GM19238 (cell line): ENCODE measurements around the gene CAPRIN2.

Source experiments
- DNase-seq: peaks from one replicate; pipeline ENCODE4 v3.0.0; 2011; ENCODE audit warnings: low spot score; ENCODE audit not compliant: insufficient read length

CAPRIN2 gene

DNA sequence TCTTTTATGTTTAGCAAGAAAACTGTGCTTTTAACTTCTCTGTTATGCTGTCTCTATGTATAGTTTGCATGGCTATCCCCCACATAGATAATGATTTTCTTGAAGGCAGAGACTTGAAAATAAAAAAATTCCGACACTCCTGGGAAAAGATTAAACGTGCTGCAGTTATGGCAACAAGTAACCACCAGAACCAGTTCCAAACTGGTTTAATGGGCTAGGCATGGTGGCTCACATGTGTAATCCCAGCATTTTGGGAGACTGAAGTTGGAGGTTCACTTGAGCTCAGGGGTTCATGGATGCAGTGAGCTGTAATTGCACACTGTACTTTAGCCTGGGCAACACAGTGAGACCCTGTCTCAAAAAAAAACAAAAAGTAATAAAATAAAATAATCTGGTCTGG lies 15.1 kb upstream of the CAPRIN2 start:
- DNase-seq: no peak

DNA sequence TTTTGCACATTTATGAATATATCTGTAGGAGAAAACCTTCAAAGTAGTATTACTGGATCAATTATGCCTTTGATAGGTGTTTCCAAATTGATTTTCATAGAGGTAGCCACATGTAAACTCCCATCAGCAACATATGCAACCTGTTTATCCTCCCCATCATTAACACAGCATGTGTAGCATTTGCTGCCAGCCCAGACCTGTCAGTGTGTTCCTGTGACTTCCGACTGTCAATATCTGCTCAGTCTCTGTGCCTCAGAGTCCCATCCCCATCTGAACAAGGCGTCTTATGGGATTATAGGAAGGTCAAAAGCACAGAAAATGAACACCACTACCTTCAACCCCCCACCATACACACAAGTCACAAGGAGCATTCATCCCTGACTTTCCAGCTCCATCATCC lies 9.5 kb upstream of the CAPRIN2 start:
- no peak for DNase-seq

DNA sequence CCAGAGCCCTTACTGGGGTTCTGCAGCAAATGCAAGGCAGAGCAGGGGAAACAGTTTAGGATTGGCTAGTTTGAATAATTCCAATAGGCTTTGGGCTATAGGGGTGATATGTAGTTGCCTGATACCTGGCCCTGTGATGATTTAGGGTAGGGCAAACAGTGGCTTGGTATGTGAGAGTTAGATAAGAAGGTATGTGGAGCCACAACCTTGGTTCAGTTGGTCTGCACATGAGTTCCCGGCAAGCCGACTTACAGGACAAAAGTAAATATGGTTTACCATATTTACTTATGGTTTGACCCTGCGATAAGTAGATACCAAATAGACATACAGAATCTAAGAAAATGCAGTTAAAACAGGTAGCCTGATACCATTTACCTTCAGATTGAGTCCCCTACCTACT lies 8.3 kb upstream of the CAPRIN2 start:
- DNase-seq: no peak

DNA sequence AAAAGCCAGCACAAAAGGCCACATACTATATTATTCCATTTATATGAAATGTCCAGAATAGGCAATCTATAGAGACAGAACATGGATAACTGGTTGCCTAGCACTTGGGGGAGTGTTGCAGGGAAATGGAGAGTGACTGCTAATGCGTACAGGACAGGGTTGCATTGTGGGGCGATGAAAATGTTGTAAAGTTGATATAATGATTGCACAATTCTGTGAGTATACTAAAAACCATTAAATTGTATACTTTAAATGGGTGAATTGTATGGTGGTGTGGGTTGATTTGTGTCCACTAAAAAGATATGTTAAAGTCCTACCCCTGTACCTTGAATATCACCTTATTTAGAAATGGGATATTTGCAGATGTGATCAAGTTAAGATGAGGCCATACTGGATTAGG lies 7.0 kb upstream of the CAPRIN2 start:
- DNase-seq: no peak

DNA sequence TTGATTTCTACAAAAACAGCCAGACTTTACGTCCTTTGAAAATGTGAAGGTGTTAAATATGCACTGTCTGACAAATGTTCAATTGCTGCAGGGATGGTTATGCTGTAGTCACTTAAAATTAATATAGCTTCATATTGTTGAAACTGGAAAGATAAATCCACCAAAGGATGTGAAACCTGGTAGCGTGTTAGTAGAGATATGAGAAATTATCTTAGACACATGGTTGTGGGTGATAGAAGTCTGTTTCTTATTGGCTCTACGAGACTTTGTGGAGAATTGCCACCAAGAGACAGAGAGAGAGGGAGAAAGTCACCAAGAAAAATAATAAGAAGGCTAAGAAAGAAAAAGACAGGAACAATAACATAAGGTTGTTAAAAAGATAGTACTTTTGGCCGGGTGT lies 2.6 kb upstream of the CAPRIN2 start:
- no peak for DNase-seq

DNA sequence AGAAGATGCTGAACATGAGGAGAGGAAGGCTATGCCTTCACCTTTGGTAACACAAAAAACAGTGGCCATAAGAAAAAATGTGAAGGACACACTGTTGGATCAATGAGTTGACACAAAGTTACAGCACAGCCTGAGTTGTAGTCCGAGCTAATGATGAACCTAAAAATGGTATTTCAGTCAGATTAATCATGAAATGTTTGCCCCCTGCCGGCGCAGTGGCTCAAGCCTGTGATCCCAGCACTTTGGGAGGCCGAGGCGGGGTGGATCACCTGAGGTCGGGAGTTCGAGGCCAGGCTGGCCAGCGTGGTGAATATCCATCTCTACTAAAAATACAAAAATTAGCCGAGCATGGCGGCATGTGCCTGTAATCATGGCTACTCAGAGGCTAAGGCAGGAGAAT lies 1.3 kb upstream of the CAPRIN2 start:
- DNase-seq: no peak

DNA sequence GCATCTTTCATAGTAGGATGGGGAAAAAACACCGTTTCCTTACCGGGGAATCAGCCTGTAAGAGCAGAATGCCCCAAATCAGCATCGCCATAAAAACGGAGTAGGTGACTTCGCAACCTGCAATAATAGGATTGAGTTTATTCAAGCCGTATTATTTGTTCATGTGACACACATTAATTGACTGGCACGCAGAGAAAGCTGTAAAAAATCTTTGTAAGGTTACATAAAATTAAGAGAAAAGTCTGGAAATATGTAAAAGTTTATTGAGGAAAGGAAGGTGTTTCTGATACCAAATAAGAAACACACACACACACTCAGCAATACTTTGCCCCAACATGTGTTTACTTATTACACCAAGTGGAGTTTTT lies 628 bp upstream of the CAPRIN2 start:
- no peak for DNase-seq

DNA sequence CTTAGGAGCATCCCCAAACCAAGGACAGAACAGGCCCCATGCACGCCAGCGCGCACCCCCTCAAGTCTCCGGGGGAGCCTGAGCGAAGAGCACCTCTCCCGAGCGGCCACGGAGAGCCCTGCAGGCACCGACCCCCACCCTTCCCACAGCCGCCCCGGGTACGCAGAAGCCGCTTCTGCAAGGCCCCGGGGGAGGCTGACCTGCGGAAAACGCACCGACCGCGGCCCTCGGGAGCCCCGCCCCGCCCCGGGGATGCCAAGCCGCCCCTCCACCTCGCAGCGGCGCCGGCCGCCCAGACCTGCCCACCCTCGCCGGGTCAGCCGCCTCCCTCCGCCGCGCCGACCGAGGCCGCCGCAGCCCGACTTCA lies 385 bp downstream of the CAPRIN2 start:
- DNase-seq: no peak

DNA sequence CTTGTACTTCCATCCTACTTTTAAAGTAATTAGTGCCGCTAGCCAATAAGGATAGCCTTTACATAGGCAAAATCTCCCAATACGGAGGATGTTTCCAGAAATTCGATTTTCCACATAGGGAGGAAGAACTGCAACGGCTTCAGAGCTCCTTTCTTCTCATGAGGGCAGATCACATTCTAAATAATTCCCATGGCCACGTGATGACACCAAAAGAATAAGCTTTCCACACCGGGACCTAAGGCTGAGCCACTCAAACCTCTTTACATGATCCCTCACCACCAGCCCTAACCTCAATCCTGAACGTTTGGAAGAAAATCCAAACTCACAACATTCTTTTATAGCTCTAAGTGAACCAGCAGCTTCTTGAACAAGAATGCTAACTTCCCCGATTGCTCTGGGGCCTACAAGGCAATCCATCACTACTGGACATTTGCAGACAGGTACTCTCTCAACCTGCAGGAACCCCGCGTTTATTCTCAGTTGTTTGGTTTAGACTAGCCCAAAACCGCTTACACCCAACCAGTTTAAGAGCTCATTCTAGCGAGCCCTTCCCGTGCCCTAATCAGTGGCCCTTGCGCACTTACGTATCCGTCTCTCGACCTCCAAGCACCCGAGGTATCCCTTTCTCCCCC lies 884 bp downstream of the CAPRIN2 start:
- DNase-seq: no peak

DNA sequence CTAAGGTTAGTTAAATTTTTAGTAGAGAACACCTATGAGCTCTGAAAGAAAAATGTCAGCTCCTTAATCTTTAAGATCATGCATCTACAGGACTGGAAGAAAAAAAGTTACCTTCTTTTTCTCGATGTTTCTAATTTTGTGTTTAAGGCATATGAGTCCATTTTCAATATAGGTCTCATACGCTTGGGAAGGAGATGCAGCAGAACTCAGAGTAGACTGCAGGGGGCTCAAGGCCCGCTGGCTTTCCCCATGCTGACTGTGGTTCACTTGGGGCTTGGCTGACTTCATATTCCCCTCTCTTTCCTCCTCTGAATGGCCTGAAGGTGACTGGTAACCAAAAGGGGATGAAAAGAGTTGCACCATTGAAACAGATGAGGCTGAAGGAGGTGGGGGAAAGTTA lies 1.5 kb downstream of the CAPRIN2 start:
- peak; percentile 7 for DNase-seq

DNA sequence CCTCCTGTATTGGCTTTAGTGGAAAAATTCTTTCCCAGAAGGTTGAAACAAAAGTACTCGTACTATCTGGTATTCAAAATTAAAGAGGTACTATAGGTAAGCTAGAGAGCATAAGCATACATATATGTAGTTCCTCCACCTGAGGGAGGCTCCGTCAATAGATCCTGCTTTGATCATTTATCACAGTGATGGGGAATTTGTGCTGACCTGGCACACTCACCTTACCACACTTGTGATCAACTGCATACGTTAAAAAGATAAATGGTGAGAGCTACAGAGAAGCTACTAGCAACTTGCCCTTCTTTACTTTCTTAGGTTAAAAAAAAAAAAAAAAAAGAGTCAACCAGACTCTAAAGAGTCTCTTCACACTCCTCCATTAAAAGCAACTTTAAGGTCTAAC lies 2.5 kb downstream of the CAPRIN2 start:
- DNase-seq: no peak

DNA sequence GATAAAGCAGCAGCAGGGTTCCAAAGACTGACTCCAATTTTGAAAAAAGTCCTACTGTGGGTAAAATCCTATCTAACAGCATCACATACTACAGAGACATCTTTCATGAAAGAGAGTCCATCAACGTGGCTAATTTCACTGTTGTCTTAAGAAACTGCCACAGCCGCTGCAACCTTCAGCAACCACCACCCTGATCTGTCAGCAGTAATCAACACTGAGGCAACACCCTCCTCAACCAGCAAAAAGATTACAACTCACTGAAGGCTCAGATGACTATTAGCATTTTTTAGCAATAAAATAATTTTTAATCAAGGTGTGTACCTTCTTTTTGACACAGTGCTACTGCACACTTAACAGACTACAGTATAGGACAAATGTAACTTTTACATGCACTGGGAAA lies 6.6 kb downstream of the CAPRIN2 start:
- DNase-seq: no peak

DNA sequence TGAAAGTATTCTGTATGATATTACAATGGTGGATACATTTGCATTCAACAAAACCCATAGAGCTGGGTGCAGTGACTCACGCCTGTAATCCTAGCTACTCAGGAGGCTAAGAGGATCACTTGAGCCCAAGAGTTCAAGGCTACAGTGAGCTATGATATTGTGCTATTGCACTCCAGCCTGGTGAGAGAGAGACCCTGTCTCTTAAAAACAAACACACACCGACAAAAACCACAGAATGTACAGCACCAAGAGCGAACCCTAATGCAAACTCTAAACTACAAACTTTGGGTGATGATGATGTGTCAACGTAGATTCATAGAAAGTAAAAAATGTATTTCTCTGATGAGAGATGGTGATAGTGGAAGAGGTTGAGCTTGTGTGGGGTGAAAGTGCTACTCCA lies 8.6 kb downstream of the CAPRIN2 start:
- no peak for DNase-seq

DNA sequence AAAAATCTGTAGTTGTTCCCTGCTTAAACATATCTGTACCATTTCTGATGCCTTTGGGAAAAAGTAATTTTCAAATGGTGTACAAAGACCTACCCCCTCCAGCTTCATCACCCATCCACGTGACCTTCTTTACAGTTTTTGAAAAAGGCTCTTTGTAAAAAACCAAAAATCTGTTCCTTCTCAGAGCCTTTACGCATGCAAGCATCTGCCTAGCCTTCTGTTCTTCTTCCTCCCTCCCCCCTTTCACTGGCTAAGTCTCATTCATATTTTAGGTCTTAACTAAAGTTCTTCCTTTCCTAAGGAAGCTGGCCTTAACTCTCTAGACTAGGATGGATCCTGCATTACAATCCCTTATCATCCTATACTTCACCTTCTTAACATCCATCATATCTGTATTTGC lies 10.4 kb downstream of the CAPRIN2 start:
- no peak for DNase-seq

DNA sequence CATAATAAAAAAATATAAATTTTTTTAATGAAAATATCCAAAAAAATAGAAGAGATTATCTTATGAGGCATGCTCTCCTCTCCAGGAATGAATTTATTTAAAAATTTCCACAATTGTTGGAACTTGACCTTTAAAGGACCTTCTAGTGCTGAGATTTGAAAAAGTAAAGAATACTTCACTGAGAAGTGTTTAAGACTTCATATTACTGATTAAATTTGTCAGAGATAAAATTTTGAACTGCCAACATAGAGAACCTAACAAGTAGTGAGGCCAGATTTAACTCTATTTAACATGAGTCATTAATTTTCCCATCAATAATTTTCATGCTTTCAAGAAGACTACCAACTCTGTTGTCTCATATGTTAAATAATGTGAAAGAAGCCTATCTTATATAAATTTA lies 14.5 kb downstream of the CAPRIN2 start:
- no peak for DNase-seq

DNA sequence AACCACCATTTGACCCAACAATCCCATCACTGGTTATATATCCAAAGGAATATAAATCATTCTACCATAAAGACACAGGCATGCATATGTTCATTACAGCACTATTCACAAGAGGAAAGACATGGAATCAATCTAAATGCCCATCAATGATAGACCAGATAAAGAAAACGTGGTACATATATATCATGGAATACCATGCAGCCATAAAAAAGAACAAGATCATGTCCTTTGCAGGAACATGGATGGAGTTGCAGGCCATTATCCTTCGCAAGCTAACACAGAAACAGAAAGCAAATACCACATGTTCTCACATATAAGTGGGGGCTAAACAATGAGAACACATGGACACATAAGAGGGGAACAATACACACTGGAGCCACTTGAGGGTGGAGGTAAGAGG lies 15.7 kb downstream of the CAPRIN2 start:
- no peak for DNase-seq

DNA sequence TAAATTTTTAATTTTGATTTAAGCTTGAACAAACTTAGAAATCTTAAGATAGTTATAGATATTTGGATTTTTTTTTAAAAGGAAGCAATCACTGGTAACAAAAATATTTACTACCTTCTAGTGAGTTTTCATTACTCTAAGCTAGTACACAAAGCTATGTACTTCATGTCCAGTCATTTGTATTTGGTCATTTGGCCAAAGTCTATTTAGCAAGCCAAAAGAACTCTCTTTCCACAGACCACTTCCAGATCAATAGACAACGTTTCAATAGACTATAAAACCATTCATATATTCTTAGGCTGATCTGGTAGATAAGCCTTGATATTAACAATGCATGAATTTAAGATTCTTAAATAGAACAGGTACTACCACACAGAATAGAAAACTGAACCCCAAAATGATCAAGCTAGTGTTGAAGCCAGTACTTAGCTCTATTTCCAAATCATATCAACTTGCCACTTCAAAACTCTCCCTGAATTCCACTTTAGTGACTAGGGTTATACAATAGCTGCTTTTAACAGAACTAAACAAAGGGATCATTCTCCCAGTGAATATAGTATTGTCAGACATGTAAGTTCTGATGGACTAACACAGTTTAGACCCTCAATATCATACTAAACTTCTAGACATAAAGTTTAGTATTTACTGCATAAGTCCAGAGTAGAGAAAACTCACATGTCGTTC lies 21.7 kb downstream of the CAPRIN2 start:
- no peak for DNase-seq

DNA sequence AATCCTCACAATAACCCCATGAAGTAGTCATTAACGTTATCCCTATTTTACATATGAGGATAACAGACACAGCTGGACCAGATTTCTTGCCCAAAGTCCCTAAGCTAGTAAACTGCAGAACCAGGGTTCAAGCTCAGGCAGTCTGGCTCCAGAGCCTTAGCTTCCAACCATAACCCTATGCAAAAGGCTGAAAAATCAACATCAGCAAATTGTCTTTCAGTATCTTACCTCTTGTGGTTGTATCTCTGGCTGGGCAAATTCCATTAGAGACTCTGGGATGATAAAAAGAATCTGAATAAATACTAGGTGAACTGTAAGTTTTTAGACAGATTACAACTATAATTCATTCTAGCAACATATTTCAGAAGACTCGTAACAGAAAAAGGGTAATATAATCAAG lies 24.7 kb downstream of the CAPRIN2 start:
- no peak for DNase-seq

DNA sequence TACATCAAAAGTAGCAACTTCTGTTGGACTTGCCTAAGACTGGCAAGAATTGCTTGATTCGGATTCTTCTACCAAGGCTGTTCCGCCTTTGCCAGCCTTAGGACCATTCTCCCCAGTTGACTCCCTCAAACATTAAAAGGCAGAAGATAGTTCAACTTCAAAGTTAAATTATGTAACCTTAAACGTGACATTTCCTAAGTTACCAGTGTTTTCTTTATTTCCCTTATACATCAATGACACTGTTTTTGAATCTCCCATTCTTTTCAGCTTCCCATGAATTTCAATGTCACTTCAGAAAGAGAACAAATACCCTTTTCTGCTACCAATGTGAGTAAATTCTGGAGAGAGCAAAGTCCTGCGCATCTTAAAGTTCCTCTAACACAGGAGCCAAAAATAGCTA lies 25.2 kb downstream of the CAPRIN2 start:
- no peak for DNase-seq

DNA sequence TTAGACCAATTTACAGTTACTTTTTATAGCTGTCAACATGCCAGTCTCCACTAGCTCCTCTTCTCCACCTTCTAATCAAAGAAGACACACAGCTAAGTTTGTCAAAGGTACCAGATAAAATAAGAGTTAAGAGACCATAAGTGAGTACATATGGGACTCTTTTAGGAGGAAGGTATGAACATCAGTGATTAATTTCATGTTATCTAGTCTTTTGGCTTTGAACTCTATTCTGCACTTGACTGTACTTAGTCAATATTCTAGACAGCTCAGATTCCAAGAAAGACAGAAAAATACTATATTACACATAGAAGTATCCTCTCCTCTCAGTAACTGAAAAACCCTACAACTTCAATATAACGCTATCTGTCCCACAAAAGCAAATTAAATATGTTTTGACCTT lies 28.1 kb downstream of the CAPRIN2 start:
- DNase-seq: no peak

DNA sequence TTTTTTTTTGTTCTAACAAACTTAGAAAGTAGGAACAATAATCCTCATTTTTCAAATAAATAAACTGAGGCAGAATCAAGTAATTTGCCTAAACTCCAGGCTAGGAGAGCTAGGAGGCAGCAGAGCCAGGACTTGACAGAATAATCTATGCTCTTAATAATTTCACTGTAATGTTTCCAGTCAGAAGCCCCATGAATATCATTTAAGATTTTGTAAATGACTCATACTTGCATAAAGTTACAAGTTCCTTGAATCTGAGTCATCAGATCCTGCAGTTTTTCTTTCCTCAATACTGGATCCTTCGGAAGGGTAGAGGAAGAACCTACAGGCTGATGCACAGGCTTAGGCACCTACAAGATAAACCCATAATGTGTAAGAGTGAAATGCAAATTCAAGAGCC lies 29.0 kb downstream of the CAPRIN2 start:
- DNase-seq: no peak

DNA sequence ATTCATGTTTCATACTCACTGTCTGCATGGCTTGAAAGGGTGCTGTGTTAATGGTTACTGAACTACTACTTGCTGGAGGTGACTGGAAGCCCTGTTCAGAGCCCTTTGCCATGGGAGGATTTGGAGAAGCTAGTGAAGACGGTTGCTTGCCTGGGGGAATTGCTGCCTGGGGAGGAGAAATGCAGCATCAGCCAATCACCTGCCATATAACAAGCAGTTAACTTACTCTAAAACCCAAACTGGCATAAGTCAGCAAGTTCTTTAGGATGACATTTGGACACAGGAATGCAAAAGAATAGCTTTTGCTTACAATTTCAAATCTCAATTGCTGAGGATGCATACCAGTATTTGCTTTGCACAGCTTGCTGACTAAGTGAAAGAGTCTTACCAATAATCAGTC lies 35.7 kb downstream of the CAPRIN2 start:
- no peak for DNase-seq

DNA sequence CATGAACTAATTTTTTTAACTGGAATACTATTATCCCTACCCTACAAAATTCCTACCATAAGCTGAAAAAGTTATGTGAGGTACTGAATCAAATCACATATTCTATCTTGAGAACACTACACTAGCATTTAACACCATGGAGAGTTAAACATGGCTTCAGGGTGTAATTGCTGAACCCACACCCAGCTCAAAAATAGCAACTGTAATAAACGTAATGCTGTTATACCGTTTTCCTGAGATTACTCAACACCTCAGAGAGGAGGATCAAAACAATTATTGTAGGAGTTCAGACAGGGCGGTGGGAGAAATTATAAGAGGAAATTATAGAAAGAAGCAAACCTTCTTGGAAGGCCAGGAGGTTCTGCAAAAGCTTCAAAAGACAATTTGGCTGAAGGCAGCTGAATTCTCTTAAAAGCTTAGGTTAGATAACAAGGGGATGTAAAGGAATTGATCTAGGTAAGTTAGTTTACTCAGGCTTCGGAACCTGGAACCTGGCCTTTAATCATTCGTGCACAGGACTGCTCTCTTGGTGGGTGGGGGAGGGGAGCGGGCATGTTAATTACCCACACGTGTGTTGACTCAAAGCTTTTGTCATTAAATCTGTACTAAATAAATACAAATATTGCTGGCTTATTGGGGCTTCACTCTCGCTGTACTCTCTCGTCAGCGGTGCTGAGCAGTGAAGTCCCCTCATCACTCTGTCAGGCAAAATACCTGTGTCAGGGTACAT lies 47.0 kb downstream of the CAPRIN2 start:
- DNase-seq: no peak
